ENCODE measurements around the gene PLIN1.
A peak's percentile ranks its signal among the peaks of the same experiment; 100 is the strongest.
"Not testable (repeated sequence)": the region's sequence is repeated elsewhere in the genome, so short reads cannot be mapped to it uniquely, and the experiment has no call there.

Gene PLIN1

DNA sequence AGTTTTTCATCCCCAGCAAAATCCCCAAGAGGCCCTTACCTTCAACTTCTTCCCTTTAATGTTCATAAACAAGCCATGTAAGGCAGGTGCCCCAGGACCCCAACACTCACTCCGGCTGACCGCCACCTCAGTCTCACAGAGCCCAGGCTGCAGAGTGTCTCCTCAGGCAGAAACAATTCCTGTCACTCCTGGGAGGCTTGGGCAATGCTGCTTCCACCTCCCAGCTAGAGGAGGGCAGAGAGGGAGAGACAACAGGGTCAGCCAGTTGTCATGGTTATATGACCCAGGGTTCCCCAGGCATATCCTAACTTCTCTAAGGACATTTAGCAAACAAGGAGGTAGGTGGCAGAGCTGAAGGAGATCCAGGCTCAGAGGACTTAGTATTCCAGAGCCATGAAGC, at the start of gene PLIN1:
Gene PLIN1 (minus strand): TSS at position 156 of the 400 bp plus-strand sequence. CDS start 1,878 bp downstream, outside the sequence.
- DNase-seq = no peak

DNA sequence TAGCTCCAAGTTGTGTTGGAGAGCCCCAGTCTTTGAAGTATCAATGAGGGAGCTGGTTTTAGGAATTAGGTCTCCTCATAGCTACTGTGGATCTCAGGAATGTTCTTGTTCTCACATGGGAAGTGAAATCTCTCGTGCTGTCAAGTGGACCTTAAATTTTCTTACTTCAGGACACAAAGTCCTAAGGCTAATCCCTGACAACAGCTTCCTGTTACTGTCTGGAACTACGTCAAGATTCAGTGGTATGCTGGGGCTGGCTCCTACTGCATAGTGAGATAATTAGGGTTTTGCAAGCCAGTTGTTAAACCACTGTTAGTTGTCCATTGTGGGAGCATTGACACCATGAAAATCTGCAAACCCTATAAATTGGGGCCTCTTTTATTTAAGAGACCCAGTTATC, 49.1 kb upstream of the PLIN1 start:
- no peak for DNase-seq

- DNase-seq = no peak
These were observed 45.9 kb upstream of the PLIN1 start for GRCh38 chr15:89725064-89725463.

DNA sequence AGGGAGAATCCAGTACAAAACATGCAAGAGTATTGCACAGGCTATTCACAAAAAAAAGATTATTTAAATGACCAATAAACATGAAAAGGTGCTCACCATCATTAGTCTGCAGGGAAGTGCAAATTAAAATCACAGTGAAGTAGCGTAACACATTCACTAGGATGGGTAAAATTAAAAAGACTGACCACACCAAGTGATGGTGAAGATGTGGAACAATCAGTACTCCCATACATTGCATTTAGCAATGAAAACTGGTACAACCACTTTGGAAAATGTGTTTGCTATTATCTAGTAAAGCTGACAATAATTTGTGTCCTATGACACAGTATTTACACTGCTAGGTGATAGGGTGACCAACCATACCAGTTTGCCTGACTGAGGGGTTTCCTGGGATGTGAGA, 45.5 kb upstream of the PLIN1 start:
- DNase-seq = no peak

DNA sequence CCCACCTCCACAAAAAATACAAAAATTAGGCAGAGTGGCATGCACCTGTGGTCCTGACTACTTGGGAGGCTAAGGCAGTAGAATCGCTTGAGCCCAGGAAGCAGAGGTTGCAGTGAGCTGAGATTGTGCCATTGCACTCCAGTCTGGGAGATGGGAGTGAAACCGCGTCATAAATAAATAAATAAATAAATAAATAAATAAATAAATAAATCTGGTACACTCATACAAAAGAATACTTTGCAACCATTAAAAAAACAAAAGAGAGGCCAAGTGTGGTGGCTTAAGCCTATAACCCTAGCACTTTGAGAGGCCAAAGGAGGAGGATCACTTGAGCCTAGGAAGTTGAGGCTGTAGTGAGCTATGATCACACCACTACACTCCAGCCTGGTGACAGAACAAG, 43.9 kb upstream of the PLIN1 start:
- no peak for DNase-seq

- no peak for DNase-seq
These were observed 35.6 kb upstream of the PLIN1 start for GRCh38 chr15:89714775-89715174.

- no peak for DNase-seq
These were observed 28.4 kb upstream of the PLIN1 start for GRCh38 chr15:89707577-89707976.

- DNase-seq = no peak
These were observed 25.2 kb upstream of the PLIN1 start for GRCh38 chr15:89704411-89704810.

GRCh38 chr15:89695198-89695597, 16.0 kb upstream of the PLIN1 start:
- no peak for DNase-seq

DNA sequence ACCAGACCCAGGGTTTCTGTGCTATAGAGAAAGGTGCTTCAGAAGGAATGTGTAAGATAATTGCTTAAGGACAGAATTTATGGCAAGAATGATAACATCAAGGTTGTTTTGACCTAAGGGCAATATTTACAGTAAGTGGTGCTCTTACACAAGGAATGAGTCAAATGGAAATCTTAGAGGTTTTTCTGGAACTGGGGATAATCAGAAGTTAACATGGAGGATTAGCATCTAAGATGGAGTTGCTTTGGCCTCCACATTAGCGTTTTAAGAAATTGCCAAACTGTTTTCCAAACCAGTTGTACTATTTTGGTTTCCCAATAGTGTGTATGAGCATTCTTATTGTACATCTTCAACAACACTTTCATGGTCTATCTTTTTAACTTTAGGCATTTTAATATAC, 14.5 kb upstream of the PLIN1 start:
- no peak for DNase-seq

GRCh38 chr15:89693091-89693490, 13.9 kb upstream of the PLIN1 start:
- DNase-seq = no peak

DNA sequence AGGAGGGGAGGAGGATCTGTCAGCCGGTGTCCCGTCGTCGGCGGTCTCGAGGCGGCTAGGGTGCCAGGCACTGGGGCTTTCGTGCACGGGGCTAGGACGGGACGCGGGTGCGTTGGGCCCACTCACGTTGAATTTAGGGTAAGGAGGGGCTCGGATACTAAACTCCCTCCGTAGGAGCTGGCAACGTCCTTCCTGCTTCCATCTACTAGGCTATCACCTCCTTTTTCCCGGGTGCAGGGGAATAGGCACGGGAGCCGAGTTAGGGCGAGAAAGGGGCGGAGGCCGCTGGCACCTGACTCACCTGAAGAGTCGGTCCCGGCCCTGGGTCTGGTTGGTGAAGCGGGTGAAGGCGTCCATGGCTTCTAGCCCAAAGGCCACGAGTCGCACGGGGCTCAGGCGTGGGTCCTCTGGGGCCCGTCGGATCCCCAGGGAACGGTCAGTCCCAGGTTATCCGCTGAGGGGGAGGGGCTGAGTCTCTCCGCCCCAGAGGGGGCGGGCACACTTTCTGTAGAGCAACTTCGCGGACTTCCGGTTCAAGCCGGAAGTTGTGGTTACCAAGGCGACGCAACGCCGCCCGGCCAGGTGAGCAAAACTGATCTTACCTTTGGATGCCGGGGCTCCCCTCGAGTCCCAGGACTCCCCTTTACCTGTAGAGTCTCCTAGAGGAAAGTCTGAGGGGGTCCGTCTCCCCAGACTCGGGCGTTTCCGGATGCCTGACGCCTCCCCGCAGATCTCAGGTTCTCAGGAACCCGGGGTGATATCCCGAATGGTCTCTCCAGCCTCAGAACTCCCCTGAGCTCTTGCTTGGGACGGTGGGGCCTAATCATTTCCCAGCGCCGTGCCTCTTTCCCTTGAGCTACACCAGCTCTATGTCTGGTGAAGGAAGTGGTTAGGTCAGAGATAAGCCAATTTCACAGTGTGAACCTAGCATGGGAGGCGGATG, 11.4 kb upstream of the PLIN1 start, which contains the start of the genes PEX11A and WDR93:
Gene PEX11A (minus strand): TSS at position 479 of the 943 bp plus-strand sequence. CDS start 122 bp downstream, at position 357.
Gene WDR93 (plus strand): TSS at position 536 of the 943 bp plus-strand sequence. CDS start 10,936 bp downstream, outside the sequence.
- peak; percentile 80 to 82 for DNase-seq

DNA sequence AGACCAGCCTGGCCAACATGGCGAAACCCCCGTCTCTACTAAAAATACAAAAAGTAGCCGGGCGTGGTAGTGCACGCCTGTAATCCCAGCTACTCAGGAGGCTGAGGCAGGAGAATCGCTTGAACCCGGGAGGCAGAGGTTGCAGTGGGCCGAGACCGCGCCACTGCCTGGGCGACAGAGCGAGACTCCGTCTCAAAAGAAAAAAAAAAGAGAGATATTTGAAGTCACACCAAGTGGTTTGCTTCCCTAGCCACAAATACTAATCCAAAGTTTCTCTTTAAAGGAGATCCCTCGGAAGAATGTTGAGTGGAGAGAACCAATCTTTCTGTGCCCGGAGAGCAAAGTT, 10.7 kb upstream of the PLIN1 start:
- DNase-seq = not testable (repeated sequence)

DNA sequence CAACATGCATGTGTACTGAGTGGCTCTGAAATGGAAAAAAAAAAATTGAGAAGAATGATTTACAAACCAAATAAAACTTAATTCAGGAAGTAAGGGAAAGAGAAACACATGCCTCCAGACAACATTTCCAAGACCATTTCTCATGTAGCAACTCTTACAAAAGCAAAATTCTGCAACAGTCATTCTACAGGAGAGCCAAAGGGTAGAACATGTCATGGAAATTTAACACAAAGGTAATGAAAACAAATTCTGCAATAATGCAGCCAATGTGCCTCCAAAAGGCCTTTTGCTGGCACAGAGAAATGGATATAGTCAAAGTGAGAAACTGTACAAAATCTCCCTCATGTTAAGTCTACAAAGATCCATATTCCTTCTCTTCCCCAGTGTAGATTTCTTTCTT, 7.4 kb upstream of the PLIN1 start:
- no peak for DNase-seq

- DNase-seq = no peak
These were observed 6.8 kb upstream of the PLIN1 start for GRCh38 chr15:89685995-89686394.

GRCh38 chr15:89681146-89681545, 2.0 kb upstream of the PLIN1 start:
- no peak for DNase-seq

- no peak for DNase-seq
These were observed 1.2 kb upstream of the PLIN1 start for GRCh38 chr15:89680282-89680873.

GRCh38 chr15:89677381-89677780, 1.8 kb downstream of the PLIN1 start:
- DNase-seq = no peak

DNA sequence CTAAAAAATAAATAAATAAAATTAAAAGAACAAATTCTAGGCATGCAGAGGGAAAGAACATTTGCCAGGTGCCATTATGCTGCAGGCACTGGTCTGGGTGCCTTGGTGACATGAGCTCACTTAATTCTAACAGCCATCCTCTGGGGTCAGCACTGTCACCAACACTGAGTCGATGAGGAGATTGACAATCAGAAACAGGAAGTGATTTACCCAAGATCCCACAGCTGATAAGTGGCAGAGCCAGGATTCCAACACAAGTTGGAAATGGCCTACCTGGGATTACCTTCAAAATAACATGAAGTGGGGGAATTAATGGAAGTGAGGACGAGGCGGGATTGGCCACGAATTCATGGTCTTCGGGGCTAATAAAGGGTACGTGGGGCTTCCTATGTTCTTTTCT, 3.6 kb downstream of the PLIN1 start:
- no peak for DNase-seq

DNA sequence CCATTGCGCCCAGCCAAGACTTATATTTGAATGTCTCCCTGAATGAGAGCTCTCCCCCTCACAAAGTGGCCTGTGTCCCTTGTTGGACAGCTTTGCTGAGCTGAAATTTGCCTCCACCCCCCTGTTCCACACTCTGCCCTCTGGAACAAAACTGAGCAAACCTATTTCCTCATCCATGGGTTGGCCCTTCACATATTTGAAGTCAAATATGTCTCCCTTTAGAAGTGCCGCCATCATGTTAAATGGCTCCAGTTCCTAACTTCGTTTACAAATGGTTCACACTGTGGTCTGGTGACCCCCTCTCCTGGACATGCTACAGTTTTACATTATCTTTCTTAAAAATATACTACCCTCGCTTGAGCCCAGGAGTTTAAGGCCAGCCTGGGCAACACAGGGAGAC, 4.6 kb downstream of the PLIN1 start:
- no peak for DNase-seq

- no peak for DNase-seq
These were observed 6.0 kb downstream of the PLIN1 start for GRCh38 chr15:89673165-89673512.

DNA sequence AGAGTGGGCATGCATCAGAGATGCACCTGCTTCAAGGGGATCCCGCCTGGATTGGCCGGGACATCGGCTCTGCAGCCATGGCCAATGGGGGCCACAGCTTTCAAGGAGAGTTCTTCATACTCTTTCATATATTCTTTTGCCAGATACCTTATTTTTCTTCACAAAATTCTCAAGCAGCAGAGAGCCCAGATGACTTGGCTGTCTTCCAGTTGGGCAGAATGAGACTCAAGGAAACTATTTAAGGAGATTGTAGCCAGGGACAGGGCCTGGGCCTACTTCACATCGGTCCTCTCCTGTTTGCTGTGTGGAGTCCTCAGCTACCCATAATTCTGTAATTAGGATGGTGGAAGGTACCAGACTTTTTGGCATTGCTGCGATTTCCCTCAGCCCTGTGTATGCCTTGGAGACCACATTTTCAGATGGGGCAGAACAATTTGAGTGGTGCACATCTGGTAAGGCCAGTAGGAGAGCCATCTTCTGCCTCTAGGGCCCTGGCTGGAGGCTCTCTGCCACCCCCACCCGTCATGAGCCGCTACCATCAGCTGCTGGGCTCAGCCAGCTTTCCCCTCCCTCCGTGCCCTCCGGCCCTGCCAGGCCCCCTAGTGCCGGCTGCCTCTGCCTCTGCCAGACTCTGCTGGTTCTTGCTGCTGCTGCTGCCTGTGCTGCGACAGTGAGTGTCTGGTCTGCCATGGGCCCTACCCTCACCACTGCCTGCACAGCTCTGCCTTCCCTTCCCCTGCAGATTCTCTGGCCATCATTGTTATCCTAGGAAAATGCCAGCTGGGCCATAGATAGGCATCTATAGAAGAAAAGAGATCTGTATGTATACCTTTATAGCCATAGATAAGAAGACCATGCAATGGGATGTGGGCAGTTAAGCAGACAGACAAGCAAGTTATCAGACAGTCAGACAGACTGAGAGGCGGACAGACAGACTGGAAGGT, 6.7 kb downstream of the PLIN1 start:
- no peak for DNase-seq

DNA sequence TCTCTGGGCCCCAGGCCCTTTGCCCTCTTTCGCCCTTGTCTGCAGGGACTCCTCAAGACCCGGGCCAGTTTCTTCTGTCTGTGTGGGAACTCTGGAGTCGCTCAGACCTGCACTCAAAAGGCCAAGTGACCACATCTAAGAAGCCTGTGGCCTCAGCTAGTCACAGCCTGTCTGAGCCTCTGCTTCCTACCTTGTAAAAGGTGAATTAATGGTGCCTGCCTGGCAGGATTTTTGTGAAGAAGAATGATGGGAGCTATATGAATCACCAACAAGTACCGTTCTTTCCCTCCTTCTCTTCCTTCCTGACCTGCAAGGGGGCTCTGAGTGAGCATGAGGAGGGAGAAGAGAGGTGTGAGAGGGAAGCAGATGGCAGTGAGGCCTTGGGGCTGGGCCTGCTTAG, 7.5 kb downstream of the PLIN1 start:
- DNase-seq = no peak

All from CD4-positive, alpha-beta T cell treated with Interleukin-1 beta for 1 hour (primary cell).